NCI-H1694 treated with DMSO at 0.1 percent for 48 hours (cell line): ENCODE data around the gene GJA4.

Source experiments
- DNase-seq: peaks from one replicate; lab custom pipeline; 2025; lab: John Stamatoyannopoulos, UW

Gene GJA4

GRCh38 chr1:34792868-34793727 lies at the start of gene GJA4:
Gene GJA4 (plus strand): TSS chr1:34792999. CDS start chr1:34794214, 1,215 bp downstream.
- no peak for DNase-seq

GRCh38 chr1:34743775-34744174 lies 49.0 kb upstream of the GJA4 start:
- DNase-seq: no peak

DNA sequence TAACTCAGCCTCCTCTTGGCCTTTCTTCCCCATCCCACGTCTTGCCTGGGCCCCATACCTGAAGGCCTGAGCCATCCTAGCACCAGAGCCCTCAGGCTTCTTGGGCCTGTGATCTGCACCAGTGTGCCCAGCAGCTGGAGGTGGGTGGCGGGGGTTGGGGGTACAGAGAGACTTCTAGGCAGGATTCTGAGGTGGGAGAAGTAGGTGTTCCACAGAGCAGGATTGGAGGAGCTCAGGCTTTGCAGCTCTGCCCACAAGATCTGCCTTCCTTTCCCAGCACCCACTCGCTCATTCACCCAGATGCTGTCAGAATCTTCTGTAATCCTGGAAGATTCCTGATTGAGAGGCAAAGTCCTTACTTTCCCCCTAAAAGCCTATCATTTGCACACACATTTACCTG lies 47.9 kb upstream of the GJA4 start:
- DNase-seq: no peak

DNA sequence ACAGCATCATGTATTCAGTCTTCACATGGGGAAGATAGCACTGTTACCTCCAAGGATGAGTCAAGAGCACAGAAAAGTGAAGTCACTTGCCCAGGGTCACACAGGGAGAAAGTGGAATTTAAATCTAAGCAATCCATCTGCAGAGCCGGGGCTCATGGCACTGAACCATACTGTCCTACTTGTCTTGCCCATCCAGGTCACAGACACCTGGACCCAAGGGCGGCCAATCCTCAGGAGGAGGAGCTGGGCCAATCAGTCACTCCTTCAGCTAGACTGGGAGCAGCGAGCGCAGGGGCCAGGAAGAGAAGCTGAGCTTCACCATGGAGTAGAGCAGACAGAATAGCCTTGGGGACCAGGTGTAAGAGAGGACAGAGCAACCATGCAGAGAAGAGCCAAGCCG lies 47.1 kb upstream of the GJA4 start:
- no peak for DNase-seq

DNA sequence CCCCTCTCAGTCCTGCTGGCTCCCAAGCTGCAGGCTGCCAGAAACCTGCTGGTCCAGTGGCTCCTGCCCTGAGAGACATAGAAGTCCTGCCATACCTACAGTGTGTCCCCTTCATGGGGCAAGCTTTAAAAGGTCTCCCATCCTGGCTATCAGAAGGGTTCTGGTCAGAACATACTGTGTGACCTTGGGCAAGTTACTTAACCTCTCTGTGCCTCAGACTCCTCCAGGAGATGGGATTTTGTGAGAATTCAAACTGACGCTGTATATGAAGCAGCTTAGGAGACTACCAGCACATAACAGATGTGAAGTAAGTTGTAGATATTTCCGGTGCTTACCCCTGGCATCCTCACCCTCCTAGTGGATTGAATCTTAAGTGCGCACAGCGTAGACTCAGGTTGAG lies 46.7 kb upstream of the GJA4 start:
- no peak for DNase-seq

GRCh38 chr1:34746785-34747637 lies 45.8 kb upstream of the GJA4 start:
- DNase-seq: no peak

- no peak for DNase-seq
Observed at GRCh38 chr1:34747638-34747941, 45.2 kb upstream of the GJA4 start.

DNA sequence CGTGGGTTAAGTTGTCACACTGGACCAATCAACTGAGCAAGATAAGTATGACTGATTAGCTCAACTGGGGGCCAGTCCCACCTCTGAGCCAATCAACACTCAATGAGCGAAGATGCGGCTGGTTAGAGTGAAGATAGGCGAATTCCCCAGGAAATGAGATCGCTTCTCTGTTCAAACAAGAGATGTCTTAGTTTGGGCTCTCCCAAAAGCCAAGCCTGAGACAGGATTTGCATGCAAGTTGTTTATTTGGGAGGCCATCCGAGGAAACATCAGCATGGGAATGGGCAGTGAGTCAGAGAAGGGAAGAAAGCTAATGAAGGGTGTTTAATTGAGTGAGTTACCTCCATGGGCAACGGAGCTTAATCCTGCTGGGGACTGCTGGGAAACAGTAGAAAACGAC lies 42.8 kb upstream of the GJA4 start:
- DNase-seq: no peak

GRCh38 chr1:34750610-34751009 lies 42.2 kb upstream of the GJA4 start:
- no peak for DNase-seq

GRCh38 chr1:34753163-34753562 lies 39.6 kb upstream of the GJA4 start:
- no peak for DNase-seq

- no peak for DNase-seq
Observed at GRCh38 chr1:34754964-34755637, 37.7 kb upstream of the GJA4 start, which contains the start of gene GJB5. Gene GJB5 (plus strand): TSS chr1:34755047. CDS start chr1:34757331, 2,284 bp downstream.

GRCh38 chr1:34755961-34756360 lies 36.8 kb upstream of the GJA4 start:
- no peak for DNase-seq

DNA sequence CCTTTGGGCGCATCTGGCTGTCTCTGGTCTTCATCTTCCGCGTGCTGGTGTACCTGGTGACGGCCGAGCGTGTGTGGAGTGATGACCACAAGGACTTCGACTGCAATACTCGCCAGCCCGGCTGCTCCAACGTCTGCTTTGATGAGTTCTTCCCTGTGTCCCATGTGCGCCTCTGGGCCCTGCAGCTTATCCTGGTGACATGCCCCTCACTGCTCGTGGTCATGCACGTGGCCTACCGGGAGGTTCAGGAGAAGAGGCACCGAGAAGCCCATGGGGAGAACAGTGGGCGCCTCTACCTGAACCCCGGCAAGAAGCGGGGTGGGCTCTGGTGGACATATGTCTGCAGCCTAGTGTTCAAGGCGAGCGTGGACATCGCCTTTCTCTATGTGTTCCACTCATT lies 35.4 kb upstream of the GJA4 start:
- no peak for DNase-seq

- DNase-seq: no peak
Observed at GRCh38 chr1:34758751-34759150, 34.0 kb upstream of the GJA4 start.

- DNase-seq: no peak
Observed at GRCh38 chr1:34759503-34760357, 33.1 kb upstream of the GJA4 start, which contains the start of gene GJB4. Gene GJB4 (plus strand): TSS chr1:34759740. CDS start chr1:34761255, 1,515 bp downstream.

- DNase-seq: no peak
Observed at GRCh38 chr1:34761176-34761761, 31.5 kb upstream of the GJA4 start.

DNA sequence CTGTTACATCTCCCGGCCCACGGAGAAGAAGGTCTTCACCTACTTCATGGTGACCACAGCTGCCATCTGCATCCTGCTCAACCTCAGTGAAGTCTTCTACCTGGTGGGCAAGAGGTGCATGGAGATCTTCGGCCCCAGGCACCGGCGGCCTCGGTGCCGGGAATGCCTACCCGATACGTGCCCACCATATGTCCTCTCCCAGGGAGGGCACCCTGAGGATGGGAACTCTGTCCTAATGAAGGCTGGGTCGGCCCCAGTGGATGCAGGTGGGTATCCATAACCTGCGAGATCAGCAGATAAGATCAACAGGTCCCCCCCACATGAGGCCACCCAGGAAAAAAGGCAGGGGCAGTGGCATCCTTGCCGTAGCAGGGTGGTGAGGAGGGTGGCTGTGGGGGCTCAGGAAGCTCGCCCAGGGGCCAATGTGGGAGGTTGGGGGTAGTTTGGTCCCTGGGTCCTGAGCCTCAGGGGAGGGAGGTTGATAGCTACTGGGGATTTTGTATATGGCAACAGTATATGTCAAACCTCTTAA lies 31.0 kb upstream of the GJA4 start:
- no peak for DNase-seq

DNA sequence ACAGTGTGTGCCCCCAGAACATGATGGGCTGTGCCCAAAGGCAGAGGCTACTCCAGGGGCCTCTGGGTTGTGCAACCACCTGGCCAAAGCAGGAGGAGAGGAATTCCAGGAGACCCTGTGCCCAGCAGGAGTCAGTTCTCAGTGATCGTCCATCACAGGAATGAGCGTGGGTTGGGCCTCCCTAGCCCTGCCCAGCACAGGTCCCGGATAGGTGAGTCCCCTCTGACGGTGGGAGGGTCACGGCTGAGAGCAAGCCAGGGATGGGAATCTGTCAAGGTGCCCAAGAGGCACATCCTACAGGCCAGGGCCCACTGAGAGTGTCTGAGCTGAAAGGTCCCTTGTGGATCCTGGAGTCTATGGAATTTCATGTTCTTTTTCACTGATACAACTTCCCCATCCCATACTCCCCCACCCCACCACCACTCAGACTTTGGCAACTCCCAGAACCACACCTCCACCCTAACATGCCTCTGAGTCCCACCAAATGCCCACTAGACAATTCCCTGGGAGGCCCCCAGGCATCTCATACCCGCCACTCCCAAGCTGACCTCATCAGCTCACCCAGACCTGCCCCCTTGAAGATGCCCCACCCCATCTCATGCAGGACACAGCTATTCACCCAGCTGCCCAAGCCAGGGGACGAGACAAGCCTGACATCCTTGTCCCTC lies 30.2 kb upstream of the GJA4 start:
- no peak for DNase-seq

DNA sequence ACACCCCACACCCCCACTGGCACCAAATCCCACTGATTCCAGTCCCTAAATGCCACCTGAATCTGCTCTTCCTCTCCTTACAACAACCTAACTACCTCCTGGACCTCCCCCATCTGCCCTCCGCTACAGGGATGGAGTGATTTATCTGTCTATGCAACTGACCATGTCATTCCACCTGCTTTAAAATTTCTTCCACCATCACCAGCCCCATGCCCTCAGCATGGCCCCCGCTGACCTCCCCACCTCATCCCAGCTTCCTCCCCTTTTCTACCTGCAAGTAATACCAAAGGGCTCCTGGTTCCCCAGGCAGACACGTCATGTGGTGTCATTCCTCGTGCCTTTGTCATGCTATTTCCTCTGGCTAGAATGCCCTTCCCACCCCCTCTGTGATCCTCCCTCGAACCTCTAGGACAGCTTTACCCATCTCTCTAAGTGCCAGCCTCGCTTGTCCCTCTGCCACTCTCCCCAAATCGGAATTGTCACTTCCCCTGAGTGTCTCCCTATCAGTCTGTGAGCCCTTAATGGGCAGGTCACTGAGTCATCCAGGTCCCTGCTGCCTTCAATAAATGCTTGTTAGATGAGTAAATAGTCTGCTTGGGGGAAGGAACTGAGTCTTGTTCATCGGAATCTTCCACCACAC lies 29.5 kb upstream of the GJA4 start:
- no peak for DNase-seq

DNA sequence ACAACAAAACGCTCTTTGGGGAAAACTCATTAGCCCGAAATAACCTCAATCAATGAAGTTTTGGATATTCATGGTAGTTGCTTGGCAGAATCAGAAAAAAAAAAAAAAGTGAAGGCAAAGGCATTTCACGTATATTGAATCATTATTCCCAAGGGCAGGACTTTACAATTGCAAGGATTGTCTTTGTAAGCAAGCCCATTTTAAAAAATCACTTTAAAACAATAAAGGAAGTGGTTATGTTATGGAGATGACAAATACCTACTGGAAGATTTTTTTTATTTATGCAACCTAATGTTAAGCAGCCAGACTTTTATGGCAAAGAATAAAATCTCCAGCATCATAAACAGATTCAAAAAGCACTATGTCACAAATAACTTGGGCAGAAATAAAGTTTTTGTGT lies 23.9 kb upstream of the GJA4 start:
- no peak for DNase-seq
